ENCODE measurements around the gene SLC2A5. TPM values are rescaled to one million over a fixed set of nuclear protein-coding genes. Genes with fewer than 3 reads are reported as not detected.
"Not testable (repeated sequence)": the region's sequence is repeated elsewhere in the genome, so short reads cannot be mapped to it uniquely, and the experiment has no call there.

SLC2A5 gene
- total and polyA plus RNA-seq, 7 donors, result 1.4 to 9.1 (median 4.9) TPM

DNA sequence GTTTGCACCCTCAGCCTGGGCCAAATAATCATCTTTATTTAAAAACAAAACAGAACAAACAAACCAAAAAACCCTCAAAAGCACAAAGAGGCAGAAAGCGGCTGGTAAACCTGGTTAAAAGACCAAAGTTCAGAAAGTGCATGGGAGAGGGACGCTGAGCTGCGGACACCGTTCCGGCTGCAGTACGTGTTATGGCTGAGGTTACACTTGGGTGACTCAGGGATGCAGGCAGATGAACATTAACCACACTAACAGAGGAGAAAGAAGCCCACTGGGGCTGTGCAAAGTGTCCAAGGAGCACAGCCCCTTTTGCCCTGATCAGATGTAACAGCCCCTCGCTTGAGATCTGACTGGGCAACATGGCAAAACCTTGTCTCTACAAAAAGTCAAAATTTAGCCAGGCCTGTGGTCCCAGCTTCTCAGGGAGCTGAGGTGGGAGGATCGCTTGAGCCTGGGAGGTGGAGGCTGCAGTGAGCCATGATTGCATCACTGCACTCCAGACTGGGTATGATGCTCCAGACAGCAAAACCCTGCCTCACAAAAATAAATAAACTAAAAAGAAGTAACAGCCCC lies 31.1 kb upstream of the SLC2A5 start:
- Histone ChIP-seq H3K9me3 (no peaks in the 10 kb centered on the region), H3K4me1 (no peaks in the 10 kb centered on the region), H3K4me3 (no peak overlapping the region), H3K27me3 (no peaks in the 10 kb centered on the region), H3K36me3 (peaks cover 4 to 24% (median 12%) of the 10 kb centered on the region in 4 donors), H3K27ac (no peak overlapping the region)
- intact Hi-C loops (cut with DNase I), result loop anchor here (1.0 to 2.0 kb wide), 2 partner anchors 90 to 182 kb away; no protein-coding TSS in a partner anchor
- 90 to 95% methylated on average over 8 of the region's 8 CpGs for WGBS, 2 donors
- peak; percentile 13 for DNase-seq
- no peak for TF ChIP-seq POLR2AphosphoS5 (IDR thresholded peaks at IDR 0.05)
- no peak for TF ChIP-seq POLR2A (IDR thresholded peaks at IDR 0.05)
- TF ChIP-seq, protein P1, sequence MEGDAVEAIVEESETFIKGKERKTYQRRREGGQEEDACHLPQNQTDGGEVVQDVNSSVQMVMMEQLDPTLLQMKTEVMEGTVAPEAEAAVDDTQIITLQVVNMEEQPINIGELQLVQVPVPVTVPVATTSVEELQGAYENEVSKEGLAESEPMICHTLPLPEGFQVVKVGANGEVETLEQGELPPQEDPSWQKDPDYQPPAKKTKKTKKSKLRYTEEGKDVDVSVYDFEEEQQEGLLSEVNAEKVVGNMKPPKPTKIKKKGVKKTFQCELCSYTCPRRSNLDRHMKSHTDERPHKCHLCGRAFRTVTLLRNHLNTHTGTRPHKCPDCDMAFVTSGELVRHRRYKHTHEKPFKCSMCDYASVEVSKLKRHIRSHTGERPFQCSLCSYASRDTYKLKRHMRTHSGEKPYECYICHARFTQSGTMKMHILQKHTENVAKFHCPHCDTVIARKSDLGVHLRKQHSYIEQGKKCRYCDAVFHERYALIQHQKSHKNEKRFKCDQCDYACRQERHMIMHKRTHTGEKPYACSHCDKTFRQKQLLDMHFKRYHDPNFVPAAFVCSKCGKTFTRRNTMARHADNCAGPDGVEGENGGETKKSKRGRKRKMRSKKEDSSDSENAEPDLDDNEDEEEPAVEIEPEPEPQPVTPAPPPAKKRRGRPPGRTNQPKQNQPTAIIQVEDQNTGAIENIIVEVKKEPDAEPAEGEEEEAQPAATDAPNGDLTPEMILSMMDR (IDR thresholded peaks at IDR 0.05), result no peak

DNA sequence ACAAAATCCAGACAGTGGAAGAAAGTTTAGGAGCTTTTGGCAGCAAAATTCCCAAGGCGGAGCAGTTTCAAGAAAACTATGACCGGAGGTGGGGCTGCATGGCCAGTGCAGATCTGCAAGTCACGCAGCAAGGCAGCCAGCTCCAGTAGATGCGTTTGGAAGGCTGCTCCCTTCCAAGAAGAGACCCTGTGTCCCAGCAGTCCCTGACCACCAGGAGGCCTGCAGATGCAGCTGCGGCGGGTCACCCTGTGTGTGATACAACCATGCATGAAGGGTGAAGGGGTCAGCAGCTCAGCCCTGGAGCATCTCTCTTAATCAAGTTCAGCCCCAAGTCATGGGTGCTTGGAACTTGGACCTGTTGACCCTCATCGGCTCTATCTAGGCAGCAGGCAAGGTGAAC lies 30.1 kb upstream of the SLC2A5 start:
- WGBS, 2 donors, result 92% methylated on average over 7 of the region's 7 CpGs

DNA sequence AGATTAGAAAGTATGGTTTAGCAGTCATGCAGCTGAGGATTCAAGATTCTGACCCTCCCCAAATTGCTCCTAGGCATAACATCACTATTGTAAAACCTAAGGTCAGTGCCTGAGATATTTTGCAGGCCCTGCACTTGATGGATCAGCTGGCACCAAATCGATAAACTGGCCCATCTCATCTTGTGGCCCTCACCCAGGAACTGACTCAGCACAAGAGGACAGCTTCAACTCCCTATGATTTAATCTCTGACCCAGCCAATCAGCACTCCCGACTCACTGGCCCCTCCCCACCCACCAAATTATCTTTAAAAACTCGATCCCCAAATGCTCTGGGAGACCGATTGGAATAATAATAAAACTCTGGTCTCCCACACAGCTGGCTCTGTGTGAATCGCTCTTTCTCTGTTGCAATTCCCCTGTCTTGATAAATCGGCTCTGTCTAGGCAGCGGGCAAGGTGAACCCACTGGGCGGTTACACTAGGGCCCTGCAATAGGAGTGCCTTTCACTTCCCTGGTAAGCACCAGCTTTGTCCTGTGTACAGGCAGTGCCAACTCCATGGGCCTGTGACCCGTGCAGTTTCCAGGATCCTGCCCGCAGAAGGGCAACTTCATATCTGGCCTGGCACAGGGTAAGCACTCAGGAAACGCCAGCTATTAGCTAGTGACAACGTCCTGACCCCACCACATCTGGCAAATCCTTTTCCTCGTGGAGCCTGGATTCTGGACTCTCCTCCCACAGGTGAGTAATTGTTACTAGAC lies 28.7 kb upstream of the SLC2A5 start:
- Histone ChIP-seq H3K4me3 (no peak overlapping the region), H3K36me3 (peaks cover 0 to 4% (median 0%) of the 10 kb centered on the region in 4 donors), H3K27me3 (no peaks in the 10 kb centered on the region), H3K27ac (no peak overlapping the region), H3K4me1 (no peaks in the 10 kb centered on the region), H3K9me3 (no peaks in the 10 kb centered on the region)
- intact Hi-C loops (cut with DNase I), result no loop called here
- no peak for DNase-seq
- TF ChIP-seq POLR2A (IDR thresholded peaks at IDR 0.05), result no peak
- TF ChIP-seq, protein P1 (IDR thresholded peaks at IDR 0.05), result no peak
- TF ChIP-seq POLR2AphosphoS5 (IDR thresholded peaks at IDR 0.05), result no peak
- TF ChIP-seq EP300 (IDR thresholded peaks at IDR 0.05), result no peak
- WGBS, 2 donors, result 89 to 90% methylated on average over 13 of the region's 13 CpGs

More for the DNA sequence above, 30.1 kb upstream of the SLC2A5 start:
- Histone ChIP-seq H3K27ac (no peak overlapping the region), H3K4me1 (no peaks in the 10 kb centered on the region), H3K9me3 (no peaks in the 10 kb centered on the region), H3K27me3 (no peaks in the 10 kb centered on the region), H3K4me3 (no peak overlapping the region), H3K36me3 (peaks cover 4 to 17% (median 10%) of the 10 kb centered on the region in 4 donors)
- intact Hi-C loops (cut with DNase I), result no loop called here
- DNase-seq, result no peak
- TF ChIP-seq POLR2AphosphoS5 (IDR thresholded peaks at IDR 0.05) (no peak), POLR2A (IDR thresholded peaks at IDR 0.05) (no peak), EP300 (IDR thresholded peaks at IDR 0.05) (no peak)
- TF ChIP-seq, protein P1 (IDR thresholded peaks at IDR 0.05), result no peak

DNA sequence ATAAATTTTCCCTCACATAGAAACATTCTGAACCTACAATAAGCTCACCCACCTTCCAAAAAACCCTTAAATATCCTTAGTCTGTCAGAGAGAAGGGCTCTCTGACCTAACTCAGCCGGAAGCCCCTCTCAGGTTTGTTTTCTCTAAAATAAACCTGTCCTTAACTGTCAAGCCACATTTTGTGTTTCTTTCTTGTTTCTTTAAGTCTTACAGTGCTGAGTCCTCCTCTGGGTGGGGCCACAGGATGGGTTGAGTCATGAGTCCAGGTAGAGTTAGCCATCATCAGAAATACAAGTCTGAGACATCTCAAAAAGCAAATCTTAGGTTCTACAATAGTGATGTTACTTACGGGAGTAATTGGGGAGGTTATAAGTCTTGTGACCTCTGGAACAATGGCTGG lies 26.4 kb upstream of the SLC2A5 start:
- no peak overlapping the region for H3K27ac ChIP-seq
- TF ChIP-seq, protein P1 (IDR thresholded peaks at IDR 0.05), result no peak
- TF ChIP-seq POLR2AphosphoS5 (IDR thresholded peaks at IDR 0.05), result no peak
- TF ChIP-seq EP300 (IDR thresholded peaks at IDR 0.05), result no peak
- TF ChIP-seq POLR2A (IDR thresholded peaks at IDR 0.05), result no peak
- WGBS, 2 donors, result 93 to 94% methylated on average over 2 of the region's 2 CpGs
- intact Hi-C loops (cut with DNase I), result no loop called here
- H3K27me3 ChIP-seq, result no peaks in the 10 kb centered on the region
- no peaks in the 10 kb centered on the region for H3K9me3 ChIP-seq
- no peaks in the 10 kb centered on the region for H3K4me1 ChIP-seq
- no peak overlapping the region for H3K4me3 ChIP-seq
- H3K36me3 ChIP-seq, result no peaks in the 10 kb centered on the region
- DNase-seq, result no peak

DNA sequence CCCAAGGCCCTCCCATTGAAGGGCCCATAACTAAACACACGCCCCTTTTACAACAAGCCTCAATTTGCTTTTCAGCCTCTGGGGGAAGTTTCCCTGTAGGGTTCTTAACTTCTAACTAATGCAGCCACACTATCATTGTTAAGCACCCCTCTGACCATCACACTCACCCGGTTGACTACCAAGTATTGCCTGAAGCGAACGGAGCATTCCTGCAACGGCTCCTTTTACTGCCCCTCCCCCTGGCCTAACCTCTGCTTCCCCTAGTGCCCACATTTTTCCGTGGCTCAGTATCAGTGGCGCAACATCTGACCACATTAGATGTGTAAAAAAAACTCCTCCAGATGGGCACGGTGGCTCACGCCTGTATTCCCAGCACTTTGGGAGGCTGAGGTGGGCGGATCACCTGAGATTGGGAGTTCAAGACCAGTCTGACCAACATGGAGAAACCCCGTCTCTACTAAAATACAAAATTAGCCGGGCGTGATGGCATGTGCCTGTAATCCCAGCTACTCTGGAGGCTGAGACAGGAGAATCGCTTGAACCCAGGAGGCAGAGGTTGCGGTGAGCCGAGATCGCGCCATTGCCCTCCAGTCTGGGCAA lies 24.7 kb upstream of the SLC2A5 start:
- H3K36me3 ChIP-seq; H3K4me1 ChIP-seq; intact Hi-C loops (cut with DNase I); H3K4me3 ChIP-seq; H3K27ac ChIP-seq; H3K9me3 ChIP-seq; H3K27me3 ChIP-seq; DNase-seq: not testable (repeated sequence)
- WGBS, 2 donors, result 70 to 84% methylated on average over 18 of the region's 18 CpGs

All from sigmoid colon (tissue), 7 donors.